HG03469 (cell line): ENCODE results near the gene FBXL20.

Experiments used
- ATAC-seq: cut with Tn5 transposase; IDR thresholded peaks from one replicate; pipeline ENCODE4 v1.9.1; 2021; ENCODE audit warnings: mild to moderate bottlenecking, moderate library complexity, moderate number of reproducible peaks; ENCODE audit not compliant: unreplicated experiment

FBXL20 gene

GRCh38 chr17:39208893-39209292 is 192.5 kb downstream of the FBXL20 start:
- no peak for ATAC-seq

- ATAC-seq = no peak
Observed at GRCh38 chr17:39208136-39208535, 193.3 kb downstream of the FBXL20 start.

GRCh38 chr17:39205112-39205526 is 196.3 kb downstream of the FBXL20 start:
- ATAC-seq = no peak

- no peak for ATAC-seq
Observed at GRCh38 chr17:39204245-39204644, 197.2 kb downstream of the FBXL20 start.
